SK-N-SH (cell line): ENCODE data around the gene EIF6. TPM values are rescaled to one million over a fixed set of nuclear protein-coding genes. Genes with fewer than 3 reads are reported as not detected.

Experiments used
- CTCF ChIA-PET: fragments of 300-600, 350-600 bp; formaldehyde crosslinking; extraction: SDS; loops from one replicate; lab custom pipeline; 2021; lab: Yijun Ruan, JAX
- POLR2A ChIA-PET: fragments of 350-600 bp; sonication (Branson Sonifier 250); formaldehyde crosslinking; extraction: SDS; loops from one replicate; lab custom pipeline; 2020; ENCODE audit warnings: antibody characterized with exemption, inconsistent platforms; lab: Yijun Ruan, JAX
- DNase-seq: peaks from one replicate; pipeline ENCODE4 v3.0.0; 2012
- H2AFZ ChIP-seq: fragments of 200-600 bp; sonication (generic); 2 replicates; pipeline ENCODE4 v1.8.1; 2016; ENCODE audit warnings: antibody characterized with exemption, mild to moderate bottlenecking, low read depth
- H3F3A ChIP-seq: fragments of 200-600 bp; sonication (generic); replicated peaks from 2 replicates; pipeline ENCODE3; 2016; ENCODE audit warnings: antibody characterized with exemption, mild to moderate bottlenecking; ENCODE audit not compliant: insufficient read depth
- H3K27ac ChIP-seq, 2 experiments: fragments of 200-500 bp in 1 of 2; fragments of 200-600 bp in 1 of 2; sonication (Bioruptor generic) in 1 of 2; sonication (generic), shearing (Covaris generic) in 1 of 2; 2 replicates each; pipeline versions ENCODE4 v1.5.1 to v1.6.1; 2014 to 2016; ENCODE audit warnings: low read depth in 2 of 2, inconsistent platforms in 1 of 2, low read length in 1 of 2, mild to moderate bottlenecking in 1 of 2, mixed read lengths in 1 of 2
- H3K27me3 ChIP-seq: fragments of 200-600 bp; sonication (generic), shearing (Covaris generic); 2 replicates; pipeline ENCODE4 v1.6.1; 2016; ENCODE audit warnings: mixed run types; ENCODE audit not compliant: insufficient read depth
- H3K36me3 ChIP-seq, 2 experiments: fragments of 200-500 bp in 1 of 2; fragments of 200-600 bp in 1 of 2; sonication (Bioruptor generic) in 1 of 2; sonication (generic) in 1 of 2; replicated peaks in 1 of 2; 2 replicates each; pipeline versions ENCODE3 to v1.5.1; 2014 to 2016; ENCODE audit warnings: low read length in 1 of 2, mild to moderate bottlenecking in 1 of 2; ENCODE audit not compliant: insufficient read depth in 2 of 2, control insufficient read depth in 1 of 2
- H3K4me1 ChIP-seq, 2 experiments: fragments of 200-500 bp in 1 of 2; fragments of 200-600 bp in 1 of 2; sonication (Bioruptor generic) in 1 of 2; sonication (generic), shearing (Covaris generic) in 1 of 2; 2 replicates each; pipeline versions ENCODE4 v1.5.1 to v1.6.1; 2014 to 2016; ENCODE audit warnings: low read depth in 1 of 2, low read length in 1 of 2, mixed run types in 1 of 2; ENCODE audit not compliant: insufficient read depth in 2 of 2, control insufficient read depth in 1 of 2
- H3K4me2 ChIP-seq: fragments of 200-600 bp; sonication (generic), shearing (Covaris generic); 2 replicates; pipeline ENCODE4 v1.6.1; 2017; ENCODE audit warnings: mixed run types
- H3K4me3 ChIP-seq, 2 experiments: fragments of 200-500 bp in 1 of 2; fragments of 200-600 bp in 1 of 2; sonication (Bioruptor generic) in 1 of 2; sonication (generic), shearing (Covaris generic) in 1 of 2; 2 replicates each; pipeline versions ENCODE4 v1.5.1 to v1.8.1; 2014 to 2016; ENCODE audit warnings: low read depth in 2 of 2, inconsistent platforms in 1 of 2, low read length in 1 of 2, mild to moderate bottlenecking in 1 of 2, mixed read lengths in 1 of 2, moderate library complexity in 1 of 2
- H3K79me2 ChIP-seq: fragments of 200-600 bp; sonication (generic); 2 replicates; pipeline ENCODE4 v1.8.1; 2017; ENCODE audit warnings: mild to moderate bottlenecking; ENCODE audit not compliant: insufficient read depth
- H3K9ac ChIP-seq: fragments of 200-600 bp; sonication (generic); 2 replicates; pipeline ENCODE4 v1.6.1; 2017; ENCODE audit warnings: mixed run types
- H3K9me2 ChIP-seq: fragments of 200-600 bp; sonication (generic); 2 replicates; pipeline ENCODE4 v1.6.1; 2017; ENCODE audit warnings: mixed run types
- H3K9me3 ChIP-seq: fragments of 200-600 bp; sonication (generic); 2 replicates; pipeline ENCODE4 v1.6.1; 2017; ENCODE audit warnings: mixed run types, mild to moderate bottlenecking, moderate library complexity
- H4K20me1 ChIP-seq: fragments of 200-600 bp; sonication (generic); 2 replicates; pipeline ENCODE4 v1.6.1; 2017; ENCODE audit warnings: mild to moderate bottlenecking, mixed run types; ENCODE audit not compliant: insufficient read depth
- EP300 ChIP-seq, 2 experiments: IDR thresholded peaks; 2 replicates each; pipeline versions ENCODE4 v1.4.0 to v1.6.1; 2012; ENCODE audit warnings: borderline replicate concordance in 1 of 2, low read depth in 1 of 2, low read length in 1 of 2
- EZH2phosphoT487 ChIP-seq: fragments of 200-600 bp; sonication (generic); IDR thresholded peaks from 2 replicates; pipeline ENCODE4 v1.6.1; 2017; ENCODE audit warnings: low read depth, mixed run types, mild to moderate bottlenecking, antibody characterized with exemption, moderate library complexity, borderline replicate concordance
- FOSL2 ChIP-seq: IDR thresholded peaks from 2 replicates; pipeline ENCODE4 v1.4.0; 2012; ENCODE audit warnings: low read depth, mild to moderate bottlenecking, moderate library complexity, borderline replicate concordance
- GABPA ChIP-seq: IDR thresholded peaks from 2 replicates; pipeline ENCODE4 v1.4.0; 2012; ENCODE audit warnings: low read depth, mild to moderate bottlenecking
- IRF3 ChIP-seq: fragments of 150-350 bp; IDR thresholded peaks from 2 replicates; pipeline ENCODE4 v1.6.1; 2016; ENCODE audit warnings: mild to moderate bottlenecking, low read depth, low read length
- MAX ChIP-seq: IDR thresholded peaks from 2 replicates; pipeline ENCODE4 v1.4.0; 2012; ENCODE audit warnings: low read depth
- NRF1 ChIP-seq: IDR thresholded peaks from 2 replicates; pipeline ENCODE4 v1.6.1; 2012; ENCODE audit warnings: low read depth, mild to moderate bottlenecking, low read length
- POLR2AphosphoS5 ChIP-seq: IDR thresholded peaks from 2 replicates; pipeline ENCODE4 v1.6.1; 2012; ENCODE audit warnings: low read depth, low read length
- RFX5 ChIP-seq: IDR thresholded peaks from 2 replicates; pipeline ENCODE4 v1.6.1; 2012; ENCODE audit warnings: mild to moderate bottlenecking, improper control_type of control experiment, low read length
- SMC3 ChIP-seq: IDR thresholded peaks from 2 replicates; pipeline ENCODE4 v1.6.1; 2012; ENCODE audit warnings: low read depth, low read length, improper control_type of control experiment
- TAF1 ChIP-seq: IDR thresholded peaks from 2 replicates; pipeline ENCODE4 v1.6.1; 2012; ENCODE audit warnings: low read depth, mild to moderate bottlenecking, low read length, moderate library complexity, borderline replicate concordance
- TCF12 ChIP-seq: IDR thresholded peaks from 2 replicates; pipeline ENCODE4 v1.4.0; 2012
- WGBS: methylation state at CpG from one replicate; pipeline ENCODE4 v1.1.6; 2017; ENCODE audit warnings: low lambda C conversion rate; 5-methylcytosine and 5-hydroxymethylcytosine counted together
- polyA plus RNA-seq, 3 experiments: library from polyadenylated mRNA; depleted of rRNA; stranded (reverse); fragments of >200 nt; gene quantifications; 2 replicates each; pipeline ENCODE4 v1.2.3, GENCODE V29; 2012
- TF ChIP-seq, protein P1 (sequence below): IDR thresholded peaks from 2 replicates; pipeline ENCODE4; 2012
- TF ChIP-seq, protein P2 (sequence below): IDR thresholded peaks from 2 replicates; pipeline ENCODE4 v1.6.1; 2012; ENCODE audit warnings: mild to moderate bottlenecking, low read depth, low read length, moderate library complexity

The EIF6 gene
- polyA plus RNA-seq, 1 of the 3 experiments (the other 2 are of a cell fraction): 356 TPM

- CTCF ChIA-PET: interaction anchor here (0.9 to 16.5 kb wide), 4 partner anchors 9 to 147 kb away, joined by 3 to 323 read pairs (median 12); partner anchors contain the start of gene GDF5
- H3K36me3 ChIP-seq: no peaks in the 10 kb centered on the region
- no peak overlapping the region for H3K4me3 ChIP-seq
- peaks cover 0 to 25% of the 10 kb centered on the region in 2 experiments; a peak in 1 of 4 replicates for H3K4me1 ChIP-seq
- TF ChIP-seq IRF3: no peak
- TF ChIP-seq NRF1: no peak
- no peak for TF ChIP-seq POLR2AphosphoS5
- no peak for TF ChIP-seq EP300 (IDR thresholded peaks at IDR 0.05; ENCODE audit: borderline replicate concordance in 1 of 2, low read depth in 1 of 2, low read length in 1 of 2)
- TF ChIP-seq MAX: no peak
- TF ChIP-seq, protein P1, sequence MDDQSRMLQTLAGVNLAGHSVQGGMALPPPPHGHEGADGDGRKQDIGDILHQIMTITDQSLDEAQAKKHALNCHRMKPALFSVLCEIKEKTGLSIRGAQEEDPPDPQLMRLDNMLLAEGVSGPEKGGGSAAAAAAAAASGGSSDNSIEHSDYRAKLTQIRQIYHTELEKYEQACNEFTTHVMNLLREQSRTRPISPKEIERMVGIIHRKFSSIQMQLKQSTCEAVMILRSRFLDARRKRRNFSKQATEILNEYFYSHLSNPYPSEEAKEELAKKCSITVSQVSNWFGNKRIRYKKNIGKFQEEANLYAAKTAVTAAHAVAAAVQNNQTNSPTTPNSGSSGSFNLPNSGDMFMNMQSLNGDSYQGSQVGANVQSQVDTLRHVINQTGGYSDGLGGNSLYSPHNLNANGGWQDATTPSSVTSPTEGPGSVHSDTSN: no peak
- TF ChIP-seq, protein P2, sequence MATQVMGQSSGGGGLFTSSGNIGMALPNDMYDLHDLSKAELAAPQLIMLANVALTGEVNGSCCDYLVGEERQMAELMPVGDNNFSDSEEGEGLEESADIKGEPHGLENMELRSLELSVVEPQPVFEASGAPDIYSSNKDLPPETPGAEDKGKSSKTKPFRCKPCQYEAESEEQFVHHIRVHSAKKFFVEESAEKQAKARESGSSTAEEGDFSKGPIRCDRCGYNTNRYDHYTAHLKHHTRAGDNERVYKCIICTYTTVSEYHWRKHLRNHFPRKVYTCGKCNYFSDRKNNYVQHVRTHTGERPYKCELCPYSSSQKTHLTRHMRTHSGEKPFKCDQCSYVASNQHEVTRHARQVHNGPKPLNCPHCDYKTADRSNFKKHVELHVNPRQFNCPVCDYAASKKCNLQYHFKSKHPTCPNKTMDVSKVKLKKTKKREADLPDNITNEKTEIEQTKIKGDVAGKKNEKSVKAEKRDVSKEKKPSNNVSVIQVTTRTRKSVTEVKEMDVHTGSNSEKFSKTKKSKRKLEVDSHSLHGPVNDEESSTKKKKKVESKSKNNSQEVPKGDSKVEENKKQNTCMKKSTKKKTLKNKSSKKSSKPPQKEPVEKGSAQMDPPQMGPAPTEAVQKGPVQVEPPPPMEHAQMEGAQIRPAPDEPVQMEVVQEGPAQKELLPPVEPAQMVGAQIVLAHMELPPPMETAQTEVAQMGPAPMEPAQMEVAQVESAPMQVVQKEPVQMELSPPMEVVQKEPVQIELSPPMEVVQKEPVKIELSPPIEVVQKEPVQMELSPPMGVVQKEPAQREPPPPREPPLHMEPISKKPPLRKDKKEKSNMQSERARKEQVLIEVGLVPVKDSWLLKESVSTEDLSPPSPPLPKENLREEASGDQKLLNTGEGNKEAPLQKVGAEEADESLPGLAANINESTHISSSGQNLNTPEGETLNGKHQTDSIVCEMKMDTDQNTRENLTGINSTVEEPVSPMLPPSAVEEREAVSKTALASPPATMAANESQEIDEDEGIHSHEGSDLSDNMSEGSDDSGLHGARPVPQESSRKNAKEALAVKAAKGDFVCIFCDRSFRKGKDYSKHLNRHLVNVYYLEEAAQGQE: no peak
- no peak for TF ChIP-seq TAF1
- no peak for TF ChIP-seq GABPA
- TF ChIP-seq TCF12: no peak
- TF ChIP-seq, all 33 proteins: peak for 0
- Histone ChIP-seq H2AFZ (no peak overlapping the region), H3F3A (no peaks in the 10 kb centered on the region), H3K27me3 (no peaks in the 10 kb centered on the region), H3K9me3 (no peaks in the 10 kb centered on the region), H3K9ac (no peak overlapping the region), H3K4me2 (no peak overlapping the region), H3K9me2 (no peaks in the 10 kb centered on the region), H3K27ac (peak overlapping the region in 1 of 2 experiments; percentile 44; a peak in 2 of 4 replicates), H3K79me2 (no peaks in the 10 kb centered on the region), H4K20me1 (no peaks in the 10 kb centered on the region)
- no peak for DNase-seq
- WGBS: 57% methylated on average over 8 of the region's 8 CpGs
- POLR2A ChIA-PET: interaction anchor here (1.6 kb wide), 1 partner anchor 11 kb away, joined by 5 read pairs; the partner anchor contains the start of gene EIF6
These were observed 11.1 kb upstream of the EIF6 start for GRCh38 chr20:35295674-35296073.

- no peak for TF ChIP-seq EZH2phosphoT487
- no peak for TF ChIP-seq MAX
- TF ChIP-seq, protein P1: no peak
- TF ChIP-seq FOSL2: no peak
- no peak for TF ChIP-seq GABPA
- TF ChIP-seq SMC3: no peak
- TF ChIP-seq RFX5: no peak
- CTCF ChIA-PET: interaction anchor here (0.6 to 16.5 kb wide), 3 partner anchors 9 to 147 kb away, joined by 4 to 323 read pairs (median 21); partner anchors contain the start of gene GDF5
- H3K9me3 ChIP-seq: no peaks in the 10 kb centered on the region
These were observed 10.5 kb upstream of the EIF6 start for GRCh38 chr20:35295058-35295457.

More at GRCh38 chr20:35295058-35295457, 10.5 kb upstream of the EIF6 start:
- Histone ChIP-seq H3K9me2 (no peaks in the 10 kb centered on the region), H3K36me3 (no peaks in the 10 kb centered on the region), H2AFZ (no peak overlapping the region), H3K4me2 (no peak overlapping the region), H3K4me1 (peaks cover 0 to 32% of the 10 kb centered on the region in 2 experiments; a peak in 1 of 4 replicates), H4K20me1 (no peaks in the 10 kb centered on the region), H3K27ac (no peak overlapping the region), H3F3A (no peaks in the 10 kb centered on the region), H3K79me2 (no peaks in the 10 kb centered on the region), H3K4me3 (no peak overlapping the region), H3K27me3 (no peaks in the 10 kb centered on the region), H3K9ac (no peak overlapping the region)
- POLR2A ChIA-PET: no interaction called here
- DNase-seq: no peak
- 80% methylated on average over 8 of the region's 8 CpGs for WGBS
